GM10847 (cell line): Measurements from ENCODE around the gene MAP3K2.

Experiments used
- POLR2A ChIP-seq: IDR thresholded peaks from 2 replicates; pipeline ENCODE4 v1.6.1; 2011; ENCODE audit not compliant: insufficient read length; ENCODE audit errors: extremely low read depth

The MAP3K2 gene

GRCh38 chr2:127357591-127357990, 30.2 kb downstream of the MAP3K2 start:
- TF ChIP-seq POLR2A = no peak

GRCh38 chr2:127356531-127356930, 31.2 kb downstream of the MAP3K2 start:
- TF ChIP-seq POLR2A = no peak

GRCh38 chr2:127355407-127356008, 32.3 kb downstream of the MAP3K2 start:
- no peak for TF ChIP-seq POLR2A

GRCh38 chr2:127351603-127352002, 36.2 kb downstream of the MAP3K2 start:
- TF ChIP-seq POLR2A = no peak

GRCh38 chr2:127348426-127349000, 39.3 kb downstream of the MAP3K2 start:
- TF ChIP-seq POLR2A = no peak

GRCh38 chr2:127347734-127348392, 39.9 kb downstream of the MAP3K2 start:
- no peak for TF ChIP-seq POLR2A

GRCh38 chr2:127347015-127347414, 40.8 kb downstream of the MAP3K2 start:
- no peak for TF ChIP-seq POLR2A

GRCh38 chr2:127343277-127343676, 44.5 kb downstream of the MAP3K2 start:
- TF ChIP-seq POLR2A = no peak

GRCh38 chr2:127342101-127342500, 45.7 kb downstream of the MAP3K2 start:
- no peak for TF ChIP-seq POLR2A

- no peak for TF ChIP-seq POLR2A
Observed at GRCh38 chr2:127332335-127332734, 55.4 kb downstream of the MAP3K2 start.

GRCh38 chr2:127330753-127331152, 57.0 kb downstream of the MAP3K2 start:
- no peak for TF ChIP-seq POLR2A

- no peak for TF ChIP-seq POLR2A
Observed at GRCh38 chr2:127326289-127326945, 61.4 kb downstream of the MAP3K2 start.

- TF ChIP-seq POLR2A = no peak
Observed at GRCh38 chr2:127324635-127325034, 63.1 kb downstream of the MAP3K2 start.

- no peak for TF ChIP-seq POLR2A
Observed at GRCh38 chr2:127321303-127321702, 66.5 kb downstream of the MAP3K2 start.

- no peak for TF ChIP-seq POLR2A
Observed at GRCh38 chr2:127320586-127321275, 67.0 kb downstream of the MAP3K2 start.
